ENCODE measurements around the gene CD180.

Gene CD180

GRCh38 chr5:67140413-67140812 is 56.2 kb downstream of the CD180 start:
- no peak overlapping the region for H3K4me3 ChIP-seq (replicated peaks in 1 of 2; ENCODE audit: low read depth in 2 of 2, low read length in 2 of 2)
- no peak for TF ChIP-seq CTCF (IDR thresholded peaks at IDR 0.05; ENCODE audit: low read depth, low read length)
- DNase-seq (ENCODE audit: low read depth in 2 of 2): no peak

- no peak for DNase-seq (ENCODE audit: low read depth in 2 of 2)
- TF ChIP-seq CTCF (IDR thresholded peaks at IDR 0.05; ENCODE audit: low read depth, low read length): no peak
- no peak overlapping the region for H3K4me3 ChIP-seq (replicated peaks in 1 of 2; ENCODE audit: low read depth in 2 of 2, low read length in 2 of 2)
Measured at GRCh38 chr5:67139030-67139429, 57.6 kb downstream of the CD180 start.

- H3K4me3 ChIP-seq (replicated peaks in 1 of 2; ENCODE audit: low read depth in 2 of 2, low read length in 2 of 2): no peak overlapping the region
- TF ChIP-seq CTCF (IDR thresholded peaks at IDR 0.05; ENCODE audit: low read depth, low read length): no peak
- no peak for DNase-seq (ENCODE audit: low read depth in 2 of 2)
Measured at GRCh38 chr5:67135381-67135984, 61.1 kb downstream of the CD180 start.

- DNase-seq (ENCODE audit: low read depth in 2 of 2): no peak
- TF ChIP-seq CTCF (IDR thresholded peaks at IDR 0.05; ENCODE audit: low read depth, low read length): no peak
- H3K4me3 ChIP-seq (replicated peaks in 1 of 2; ENCODE audit: low read depth in 2 of 2, low read length in 2 of 2): no peak overlapping the region
Measured at GRCh38 chr5:67133776-67134175, 62.8 kb downstream of the CD180 start.

GRCh38 chr5:67133217-67133616 is 63.4 kb downstream of the CD180 start:
- no peak for TF ChIP-seq CTCF (IDR thresholded peaks at IDR 0.05; ENCODE audit: low read depth, low read length)
- H3K4me3 ChIP-seq (replicated peaks in 1 of 2; ENCODE audit: low read depth in 2 of 2, low read length in 2 of 2): no peak overlapping the region
- DNase-seq (ENCODE audit: low read depth in 2 of 2): no peak

GRCh38 chr5:67129768-67130167 is 66.8 kb downstream of the CD180 start:
- DNase-seq (ENCODE audit: low read depth in 2 of 2): no peak
- TF ChIP-seq CTCF (IDR thresholded peaks at IDR 0.05; ENCODE audit: low read depth, low read length): no peak
- H3K4me3 ChIP-seq (replicated peaks in 1 of 2; ENCODE audit: low read depth in 2 of 2, low read length in 2 of 2): no peak overlapping the region

Measured in cardiac fibroblast (primary cell).